HG03457 (cell line): ENCODE measurements around the gene TRIM46.
A peak's percentile ranks its signal among the peaks of the same experiment; 100 is the strongest.
"Not testable (repeated sequence)": the region's sequence is repeated elsewhere in the genome, so short reads cannot be mapped to it uniquely, and the experiment has no call there.

ENCODE experiments used
- ATAC-seq: cut with Tn5 transposase; IDR thresholded peaks from one replicate; pipeline ENCODE4 v1.9.1; 2021; ENCODE audit warnings: moderate number of reproducible peaks; ENCODE audit not compliant: unreplicated experiment

Gene TRIM46

DNA sequence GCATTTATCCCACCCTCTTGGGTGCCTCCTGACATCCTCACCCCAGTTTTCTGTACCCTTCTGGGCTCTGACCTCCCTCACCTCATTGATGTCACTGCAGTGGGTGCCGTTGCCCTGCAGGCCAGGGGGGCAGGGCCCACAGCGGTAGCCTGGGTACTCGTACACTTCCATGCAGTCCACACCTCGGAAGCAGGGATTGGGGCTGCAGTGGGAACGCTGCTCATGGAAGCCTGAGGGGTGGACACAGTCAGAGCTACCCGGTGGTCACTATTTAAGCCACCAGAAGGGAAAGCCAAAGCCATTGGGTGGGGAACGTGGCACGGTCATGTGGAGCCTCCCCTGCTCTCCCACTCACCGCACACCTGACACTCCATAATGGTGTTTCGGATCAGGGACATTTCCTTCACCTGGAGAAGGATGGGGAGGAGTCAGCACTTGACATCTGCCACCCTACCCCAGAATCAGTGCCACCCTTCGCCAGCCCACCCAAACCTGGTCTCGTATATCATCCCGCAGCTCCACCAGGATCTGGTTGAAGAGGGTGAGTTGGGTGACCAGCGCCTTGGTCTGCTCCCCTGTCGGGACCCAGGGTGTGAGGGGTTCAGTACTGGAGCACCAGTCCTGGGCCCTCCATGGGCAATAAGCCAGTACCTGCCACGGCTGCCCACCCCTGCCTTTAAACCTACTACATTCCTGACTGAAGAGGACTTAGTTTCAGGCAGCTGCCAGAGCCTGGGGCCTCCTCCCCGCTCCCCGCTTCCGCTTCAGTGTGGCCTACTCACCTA, 29.3 kb downstream of the TRIM46 start:
- no peak for ATAC-seq

DNA sequence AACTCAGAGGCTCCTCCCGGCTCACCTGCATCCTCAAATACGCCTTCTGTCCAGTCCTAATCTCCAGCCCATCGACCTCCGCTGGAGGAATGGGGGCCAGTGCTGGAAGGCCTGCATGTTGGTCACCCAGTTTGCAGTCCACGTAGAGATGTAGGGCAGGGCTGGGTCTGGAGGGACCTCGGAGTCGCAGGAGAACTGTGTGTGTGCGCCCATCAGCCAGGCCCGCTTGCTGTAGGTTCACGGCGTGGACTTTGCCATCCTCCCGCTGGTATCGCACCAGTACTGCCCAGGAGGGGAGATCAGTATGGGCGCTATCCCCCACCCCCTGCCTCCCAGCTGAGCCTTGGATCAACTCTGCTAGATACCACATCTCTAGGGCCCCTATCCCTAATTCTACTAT, 31.4 kb downstream of the TRIM46 start:
- no peak for ATAC-seq

DNA sequence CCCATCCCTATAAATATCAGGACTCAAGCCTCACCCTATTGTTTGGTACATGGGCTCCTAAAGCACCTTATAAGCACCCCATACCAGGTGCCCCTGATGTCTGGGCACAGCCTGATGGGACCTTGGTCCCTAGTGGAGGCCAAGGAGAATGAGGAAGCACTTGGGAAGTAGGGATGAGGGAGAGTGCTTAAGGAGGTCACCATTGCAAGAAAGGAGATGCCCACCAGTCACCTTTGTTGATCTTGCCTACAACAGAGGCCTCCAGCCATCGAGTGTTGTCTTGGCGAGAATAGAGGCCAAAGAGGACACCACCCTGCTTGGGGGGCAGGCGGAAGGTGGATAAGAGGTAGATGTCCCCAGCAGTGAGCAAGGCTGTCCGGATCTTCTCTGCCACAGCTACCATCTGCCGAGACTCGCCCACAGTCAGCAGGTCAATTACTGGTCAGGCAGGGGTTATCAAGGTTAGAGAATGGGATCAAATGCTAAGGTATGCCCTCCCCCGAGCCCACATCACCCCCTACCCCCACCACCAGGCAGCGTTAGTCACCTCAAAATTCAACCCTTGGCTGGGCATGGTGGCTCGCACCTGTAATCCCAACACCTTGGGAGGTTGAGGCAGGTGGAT, 32.4 kb downstream of the TRIM46 start:
- no peak for ATAC-seq

DNA sequence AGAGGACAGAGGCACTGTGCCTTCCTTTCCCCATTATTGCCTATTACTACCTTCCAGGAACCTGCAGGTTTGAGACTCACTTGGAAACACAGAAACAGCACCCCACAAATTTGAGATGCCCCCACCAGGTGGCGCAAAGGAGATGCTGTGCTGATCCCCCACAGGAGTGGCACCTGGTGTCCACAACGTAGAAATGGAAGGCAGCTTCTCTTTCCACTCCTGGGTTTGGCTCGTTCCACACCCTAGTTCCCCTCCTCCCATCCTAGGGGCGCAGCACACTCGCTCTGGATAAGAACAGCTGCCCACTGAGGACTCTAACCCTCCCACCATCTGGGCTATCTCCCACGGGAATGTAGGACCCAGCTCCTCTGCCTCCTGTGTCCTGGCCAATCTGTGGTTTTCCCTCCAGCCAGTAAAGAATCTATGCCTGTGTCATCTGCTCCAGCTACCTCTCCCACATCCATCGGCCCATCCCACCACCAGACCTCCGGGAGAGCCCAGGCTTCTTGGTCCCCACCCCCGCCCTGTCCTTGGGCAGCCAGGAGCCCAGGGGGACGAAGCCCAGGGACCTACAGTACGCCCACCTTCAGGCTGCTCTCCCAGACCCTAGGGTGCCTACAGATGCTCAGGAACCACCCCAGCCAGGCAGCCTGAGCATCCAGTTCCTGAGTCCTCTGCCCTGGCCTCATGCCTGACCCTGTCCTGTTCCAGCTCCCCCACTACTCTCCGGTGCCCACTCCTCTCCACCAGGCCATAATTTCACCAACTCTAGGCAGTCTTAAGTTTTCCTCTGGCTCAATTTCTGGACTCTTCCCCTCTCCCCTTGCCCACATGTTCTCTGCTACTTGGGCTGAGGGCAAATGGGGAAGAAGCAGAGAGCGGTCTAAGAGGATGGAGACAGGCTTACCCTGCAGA, 33.5 kb downstream of the TRIM46 start:
- ATAC-seq: no peak

DNA sequence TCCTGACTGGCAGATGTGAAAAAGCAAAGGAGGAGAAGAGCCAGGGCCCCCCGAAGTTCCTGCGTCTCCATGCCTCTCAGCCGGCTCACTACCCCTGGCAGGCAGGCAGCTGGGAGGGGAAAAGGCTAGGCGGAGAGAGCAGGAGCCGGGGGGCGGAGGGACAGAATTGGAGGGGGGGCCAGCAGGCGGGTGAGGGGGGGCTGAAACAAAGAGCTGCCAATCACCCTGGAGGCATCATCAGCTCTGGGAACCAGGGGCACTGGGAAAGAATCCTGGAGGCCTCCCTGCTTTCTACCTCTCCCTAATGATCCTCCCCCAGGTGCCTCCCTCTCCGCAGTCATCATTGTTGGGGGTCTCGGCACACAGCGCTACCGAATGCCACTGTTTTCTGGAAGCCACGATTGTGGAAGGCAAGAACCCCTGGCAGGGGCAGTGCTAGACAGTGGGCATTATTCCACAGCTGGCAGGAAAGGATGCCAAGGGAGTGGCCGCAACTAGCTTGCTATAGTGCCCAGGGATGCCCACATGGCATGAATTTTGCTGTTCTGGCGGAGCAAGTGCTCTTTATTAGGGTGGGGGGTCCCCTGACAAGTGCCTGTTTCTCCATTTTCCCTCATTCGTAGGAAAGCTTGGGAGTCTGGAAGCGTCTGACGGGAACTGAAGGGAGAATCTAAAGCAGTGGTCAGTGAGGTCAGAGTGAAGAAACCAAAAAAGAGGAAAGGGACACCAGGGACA, 34.3 kb downstream of the TRIM46 start, which contains the start of gene THBS3:
TSS of gene THBS3 (minus strand) at position 92 of the 735 bp plus-strand sequence. CDS start at position 71, 21 bp downstream.
- no peak for ATAC-seq

DNA sequence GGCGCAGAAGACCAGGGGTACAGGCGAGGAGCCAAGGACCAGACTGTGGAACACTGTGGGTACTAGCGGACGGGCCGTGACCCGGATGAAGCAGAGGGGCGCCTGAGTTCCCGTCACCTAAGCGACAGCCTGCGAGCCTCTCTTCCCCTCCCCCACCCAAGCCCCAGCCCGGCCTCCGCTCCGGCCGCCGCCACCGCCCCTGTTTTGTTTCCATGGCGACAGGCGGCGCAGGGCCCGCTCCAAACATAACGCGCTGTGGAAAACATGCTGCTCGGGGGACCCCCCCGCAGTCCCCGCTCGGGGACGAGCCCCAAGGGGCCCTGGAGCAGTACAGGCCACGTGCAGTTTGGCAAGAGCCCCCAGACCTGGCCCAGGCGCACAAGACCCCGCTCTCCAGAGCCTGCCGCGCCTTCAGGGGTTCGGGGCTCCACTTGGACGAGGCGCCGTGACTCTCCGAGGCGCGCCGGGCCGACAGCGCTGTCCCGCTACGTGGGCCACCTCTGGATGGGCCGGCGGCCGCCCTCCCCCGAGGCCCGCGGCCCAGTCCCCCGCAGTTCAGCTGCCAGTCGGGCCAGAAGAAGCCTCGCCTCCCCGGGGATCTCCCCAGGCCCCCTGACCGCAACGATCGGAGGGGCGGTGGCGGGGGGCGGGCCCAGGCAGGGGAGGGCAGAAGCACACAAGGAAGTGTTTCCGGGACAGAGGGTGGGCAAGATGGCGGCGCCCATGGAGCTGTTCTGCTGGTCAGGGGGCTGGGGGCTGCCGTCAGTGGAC, 35.1 kb downstream of the TRIM46 start, which contains the start of gene MTX1:
TSS of gene MTX1 (plus strand) at position 155 of the 771 bp plus-strand sequence. CDS start at position 265, 110 bp downstream.
- ATAC-seq: peak; percentile 38

DNA sequence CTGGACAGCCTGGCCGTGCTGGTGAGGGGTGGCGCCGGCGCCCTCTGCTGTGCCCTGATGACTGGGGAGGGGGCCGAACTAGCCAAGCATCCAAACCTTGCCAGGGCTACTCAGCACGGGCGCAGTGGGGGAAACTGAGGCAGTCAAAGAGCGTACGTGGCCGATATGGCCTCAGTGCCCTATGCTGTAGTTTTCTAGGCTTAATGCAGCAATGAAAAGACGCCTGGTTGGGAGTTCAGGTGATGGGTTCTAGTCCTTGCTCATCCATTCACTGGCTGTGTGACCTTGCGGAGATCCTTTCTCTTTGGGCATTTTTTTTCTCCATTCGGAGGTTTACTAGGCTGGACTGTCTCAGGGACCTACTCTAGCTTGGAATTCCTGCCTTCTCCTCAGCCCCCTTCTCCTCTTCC, 35.7 kb downstream of the TRIM46 start:
- ATAC-seq: no peak

DNA sequence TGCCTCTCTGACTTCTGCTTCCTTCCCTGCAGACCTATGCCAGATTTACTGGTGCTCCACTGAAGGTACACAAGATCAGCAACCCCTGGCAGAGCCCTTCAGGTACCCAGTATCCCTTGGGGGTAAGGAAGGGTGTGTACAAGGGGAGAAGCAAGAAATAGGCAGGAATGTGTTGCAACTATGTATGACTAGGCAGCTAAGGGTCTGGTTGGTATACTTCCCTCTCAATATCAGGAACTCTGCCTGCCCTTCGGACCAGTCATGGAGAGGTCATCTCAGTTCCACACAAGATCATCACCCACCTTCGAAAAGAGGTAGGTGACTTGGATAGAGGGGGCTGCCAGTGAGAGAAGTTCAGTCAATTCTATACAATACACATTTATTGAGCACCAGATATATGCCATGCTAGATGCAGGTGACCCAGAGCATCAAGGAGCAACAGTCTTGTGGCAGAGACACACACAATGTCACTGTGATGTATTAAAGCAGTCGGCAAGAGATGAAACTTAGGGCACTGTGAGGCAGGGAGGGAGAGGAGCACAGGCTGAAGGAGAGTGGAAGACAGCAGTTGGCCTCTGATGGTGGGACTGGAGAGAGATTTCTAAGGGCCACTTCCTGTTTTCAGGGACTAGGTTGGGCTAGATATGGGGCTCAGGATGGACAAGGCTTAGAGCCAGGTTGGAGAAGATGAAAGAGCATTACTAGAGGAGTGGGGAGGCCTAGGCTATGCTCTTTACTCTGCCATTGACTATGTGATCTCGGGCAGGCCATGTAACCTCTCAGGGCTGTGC, 36.9 kb downstream of the TRIM46 start:
- no peak for ATAC-seq

DNA sequence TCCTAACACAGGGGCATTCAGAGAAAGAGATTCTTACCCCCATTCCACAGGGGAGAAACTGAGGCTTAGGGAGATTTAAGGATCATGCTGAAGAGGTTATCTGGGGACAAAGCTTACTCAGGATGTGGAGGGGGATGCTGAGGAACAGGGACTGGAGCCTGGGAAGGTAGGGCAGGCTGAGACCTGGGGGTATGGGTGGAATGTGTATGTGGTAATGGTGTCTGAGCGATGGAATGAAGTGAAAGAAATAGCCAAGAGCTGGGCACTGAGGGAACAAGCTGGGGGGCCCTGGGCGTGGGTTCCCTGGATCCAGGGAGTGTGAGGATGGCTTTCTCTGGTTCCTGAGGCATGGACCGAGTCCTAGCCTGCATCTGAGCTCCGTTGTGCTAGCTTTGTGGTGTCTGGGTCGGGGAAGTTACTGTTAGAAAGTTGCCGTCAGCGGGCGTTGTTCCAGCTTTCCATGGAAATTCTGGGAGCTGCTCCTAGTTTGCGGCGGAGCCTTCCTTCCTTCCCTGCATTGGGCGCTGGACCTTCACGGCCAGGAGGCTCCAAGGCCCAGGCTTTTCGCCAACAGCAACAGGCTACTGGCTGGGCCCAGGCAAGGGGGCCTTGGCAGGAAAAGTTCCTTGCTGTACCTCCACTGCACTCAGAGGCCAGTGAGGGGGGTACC, 37.9 kb downstream of the TRIM46 start:
- ATAC-seq: not testable (repeated sequence)

DNA sequence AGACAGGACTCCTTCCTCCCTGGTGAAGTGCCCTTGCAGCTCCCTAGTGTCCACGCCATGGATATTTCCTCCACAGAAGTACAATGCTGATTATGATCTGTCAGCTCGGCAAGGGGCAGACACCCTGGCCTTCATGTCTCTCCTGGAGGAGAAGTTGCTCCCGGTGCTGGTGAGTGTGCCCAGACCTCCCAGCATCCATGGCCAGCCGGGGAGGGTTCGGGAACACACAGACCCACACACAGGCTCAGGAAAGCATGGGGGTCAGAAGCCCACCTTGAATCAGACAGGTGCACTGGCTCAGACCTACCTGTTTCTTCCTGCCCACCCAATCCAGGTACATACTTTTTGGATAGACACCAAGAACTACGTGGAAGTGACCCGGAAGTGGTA, 38.4 kb downstream of the TRIM46 start:
- ATAC-seq: not testable (repeated sequence)

DNA sequence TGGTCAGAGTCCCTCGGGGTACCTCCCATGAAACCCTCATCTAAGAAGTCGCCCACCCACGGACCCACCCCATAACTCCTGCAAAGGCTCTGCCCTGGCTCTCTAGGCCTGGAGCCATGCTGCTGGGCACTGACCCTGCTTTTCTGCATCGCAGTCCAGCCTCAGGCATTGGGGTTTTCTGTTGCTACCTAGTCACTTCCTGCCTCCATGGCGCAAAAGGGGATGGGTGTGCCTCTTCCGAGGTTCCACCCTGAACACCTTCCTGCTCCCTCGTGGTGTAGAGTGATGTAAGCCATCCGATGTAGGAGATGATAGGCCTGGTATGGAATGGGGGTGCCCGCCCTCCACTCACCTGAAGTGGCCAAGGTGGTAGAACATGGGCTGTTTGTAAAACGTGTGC, 41.1 kb downstream of the TRIM46 start:
- not testable (repeated sequence) for ATAC-seq

DNA sequence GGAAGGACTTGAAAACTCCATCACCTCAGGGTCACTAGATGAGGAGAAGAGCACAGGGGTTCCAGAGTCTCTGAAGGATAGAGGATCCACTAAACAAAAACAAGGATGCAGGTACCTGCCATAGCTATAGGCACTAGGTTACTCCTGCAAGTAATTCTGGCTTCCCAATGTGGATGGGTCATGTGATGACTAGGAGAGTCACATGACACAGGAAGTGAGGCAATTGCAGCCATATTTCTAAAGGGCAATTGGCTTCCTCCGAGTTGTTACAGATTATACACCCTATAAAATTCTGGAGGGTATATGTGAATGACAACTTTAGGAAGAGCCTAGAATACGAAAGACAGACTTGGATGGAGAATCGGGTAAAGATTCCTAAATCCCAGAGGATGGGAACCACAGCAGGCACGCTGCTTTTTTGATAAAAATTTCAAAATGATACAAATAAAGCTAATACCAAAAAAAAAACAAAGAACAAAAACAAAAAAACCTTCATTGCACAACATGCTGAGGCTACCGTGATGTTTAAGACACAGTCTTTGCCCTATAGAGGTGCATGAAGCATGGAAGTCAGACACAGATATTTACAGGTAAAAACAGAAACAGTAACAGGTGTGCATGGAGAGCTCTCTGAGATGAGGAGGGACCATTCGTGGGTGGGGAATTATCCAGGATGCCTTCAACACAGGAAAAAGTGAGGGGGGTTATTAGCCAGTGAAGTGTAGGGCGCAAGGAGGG, 45.4 kb downstream of the TRIM46 start:
- no peak for ATAC-seq

DNA sequence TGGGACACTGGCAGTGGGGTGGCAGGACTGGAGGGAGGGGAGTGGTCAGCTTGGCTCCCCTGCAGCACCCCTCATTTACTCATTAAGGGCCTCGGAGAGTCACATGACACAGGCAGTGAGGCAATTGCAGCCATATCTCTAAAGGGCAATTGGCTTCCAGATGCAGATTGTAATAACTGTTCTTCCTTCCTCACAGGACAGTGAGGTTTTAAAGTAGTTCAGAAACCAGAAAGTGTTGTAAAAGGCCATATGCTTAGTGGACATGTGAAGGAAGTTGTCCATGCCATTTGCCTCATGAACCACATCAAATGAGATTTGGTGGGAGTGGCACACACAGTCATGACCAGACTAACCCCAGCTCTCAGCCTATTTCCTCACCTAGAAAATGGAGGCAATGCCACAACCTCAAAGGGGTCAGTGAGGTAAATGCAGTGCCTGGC, 46.0 kb downstream of the TRIM46 start:
- no peak for ATAC-seq

DNA sequence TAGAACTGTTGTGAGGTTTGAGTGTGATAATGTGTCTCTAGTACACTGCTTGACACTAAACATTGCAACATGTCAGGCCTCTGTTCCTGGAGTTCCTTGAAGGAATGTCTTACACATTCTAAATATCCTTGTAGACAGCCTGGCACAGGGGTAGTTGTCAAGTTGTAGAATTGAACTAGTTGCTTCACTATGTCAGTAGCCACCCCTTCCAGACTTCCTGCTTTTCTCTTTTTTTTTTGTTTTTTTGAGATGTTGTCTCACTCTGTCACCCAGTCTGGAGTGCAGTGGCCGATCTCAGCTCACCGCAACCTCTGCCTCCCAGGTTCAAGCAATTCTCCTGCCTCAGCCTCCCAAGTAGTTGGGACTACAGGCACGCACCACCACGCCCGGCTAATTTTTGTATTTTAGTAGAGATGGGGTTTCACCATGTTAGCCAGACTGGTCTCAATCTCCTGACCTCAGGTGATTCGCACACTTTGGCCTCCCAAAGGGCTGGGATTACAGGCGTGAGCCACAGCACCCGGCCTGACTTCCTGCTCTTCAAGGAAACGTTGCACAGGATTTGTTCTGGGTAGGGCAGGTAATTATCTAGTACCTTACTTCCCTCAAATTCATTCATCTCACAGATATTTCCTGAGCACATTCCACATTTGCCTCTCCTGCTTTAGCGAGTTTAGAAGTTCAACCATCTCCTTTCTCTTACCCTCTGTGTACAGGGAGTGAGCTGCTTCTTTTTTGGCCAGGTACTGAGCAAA, 46.7 kb downstream of the TRIM46 start:
- ATAC-seq: not testable (repeated sequence)

DNA sequence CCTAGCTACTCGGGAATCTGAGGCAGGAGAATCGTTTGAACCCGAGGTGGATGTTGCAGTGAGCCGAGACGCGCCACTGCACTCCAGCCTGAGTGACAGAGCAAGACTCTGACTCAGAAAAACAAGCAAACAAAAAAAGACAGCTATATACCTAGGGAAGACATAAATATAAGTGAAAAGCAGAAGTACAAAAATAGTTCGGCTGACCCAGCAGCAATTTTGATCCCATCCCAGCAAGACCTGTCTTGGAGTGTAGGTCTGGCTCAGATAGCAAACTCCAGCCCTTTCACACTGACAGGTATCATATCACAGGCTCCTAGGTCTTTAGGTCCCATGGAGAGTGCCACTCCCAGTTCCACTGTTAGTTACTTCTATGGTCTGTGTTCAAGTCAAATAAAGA, 49.4 kb downstream of the TRIM46 start:
- ATAC-seq: no peak

DNA sequence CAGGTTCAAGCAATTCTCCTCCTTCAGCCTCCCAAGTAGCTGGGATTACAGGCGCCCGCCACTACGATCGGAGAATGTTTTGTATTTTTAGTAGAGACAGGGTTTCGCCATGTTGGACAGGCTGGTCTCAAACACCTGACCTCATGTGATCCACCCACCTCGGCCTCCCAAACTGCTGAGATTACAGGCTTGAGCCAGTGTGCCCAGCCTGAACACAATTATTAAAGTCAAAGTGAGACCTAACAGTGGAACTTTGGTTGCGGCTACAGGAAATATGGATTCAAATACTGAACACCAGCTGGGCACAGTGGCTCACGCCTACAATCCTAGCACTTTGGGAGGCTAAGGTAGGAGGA, 51.7 kb downstream of the TRIM46 start:
- ATAC-seq: not testable (repeated sequence)
